RWPE2 (cell line): Measurements from ENCODE around the gene BORCS5.
"Not testable (repeated sequence)": the region's sequence is repeated elsewhere in the genome, so short reads cannot be mapped to it uniquely, and the experiment has no call there.

Source experiments
- ATAC-seq: fragments of 200-7000 bp; cut with Tn5 transposase; 3 replicates; pipeline ENCODE4 v1.9.1; 2021; ENCODE audit warnings: low read depth
- DNase-seq: peaks from one replicate; pipeline ENCODE4 v3.0.0-alpha.2; 2020; ENCODE audit warnings: low spot score
- H3K27ac ChIP-seq: fragments of 450-650 bp; 2 replicates; pipeline ENCODE4 v1.5.1; 2017; ENCODE audit warnings: mild to moderate bottlenecking; ENCODE audit not compliant: poor library complexity, severe bottlenecking
- H3K27me3 ChIP-seq: fragments of 250-450 bp; sonication (Bioruptor Pico); 2 replicates; pipeline ENCODE4 v1.5.1; 2021; ENCODE audit warnings: mild to moderate bottlenecking, moderate library complexity; ENCODE audit not compliant: insufficient read depth, poor library complexity, severe bottlenecking
- H3K36me3 ChIP-seq: fragments of 250-450 bp; sonication (Bioruptor Pico); 2 replicates; pipeline ENCODE4 v1.5.1; 2020; ENCODE audit warnings: low read depth, mild to moderate bottlenecking, moderate library complexity
- H3K4me1 ChIP-seq: fragments of 250-450 bp; sonication (Bioruptor Pico); 2 replicates; pipeline ENCODE4 v1.5.1; 2021; ENCODE audit warnings: mild to moderate bottlenecking, moderate library complexity; ENCODE audit not compliant: insufficient read depth, poor library complexity, severe bottlenecking
- H3K4me3 ChIP-seq: fragments of 250-450 bp; sonication (Bioruptor Pico); 2 replicates; pipeline ENCODE4 v1.5.1; 2021; ENCODE audit warnings: mild to moderate bottlenecking, moderate library complexity; ENCODE audit not compliant: severe bottlenecking
- H3K9me3 ChIP-seq: fragments of 250-450 bp; sonication (Bioruptor Pico); 2 replicates; pipeline ENCODE4 v1.5.1; 2021; ENCODE audit warnings: mild to moderate bottlenecking, moderate library complexity; ENCODE audit not compliant: severe bottlenecking
- TF ChIP-seq, protein P1 (sequence below): fragments of 450-650 bp; IDR thresholded peaks from one replicate; pipeline ENCODE4 v1.5.1; 2017; ENCODE audit warnings: mild to moderate bottlenecking, moderate library complexity; ENCODE audit not compliant: poor library complexity, severe bottlenecking

The BORCS5 gene

DNA sequence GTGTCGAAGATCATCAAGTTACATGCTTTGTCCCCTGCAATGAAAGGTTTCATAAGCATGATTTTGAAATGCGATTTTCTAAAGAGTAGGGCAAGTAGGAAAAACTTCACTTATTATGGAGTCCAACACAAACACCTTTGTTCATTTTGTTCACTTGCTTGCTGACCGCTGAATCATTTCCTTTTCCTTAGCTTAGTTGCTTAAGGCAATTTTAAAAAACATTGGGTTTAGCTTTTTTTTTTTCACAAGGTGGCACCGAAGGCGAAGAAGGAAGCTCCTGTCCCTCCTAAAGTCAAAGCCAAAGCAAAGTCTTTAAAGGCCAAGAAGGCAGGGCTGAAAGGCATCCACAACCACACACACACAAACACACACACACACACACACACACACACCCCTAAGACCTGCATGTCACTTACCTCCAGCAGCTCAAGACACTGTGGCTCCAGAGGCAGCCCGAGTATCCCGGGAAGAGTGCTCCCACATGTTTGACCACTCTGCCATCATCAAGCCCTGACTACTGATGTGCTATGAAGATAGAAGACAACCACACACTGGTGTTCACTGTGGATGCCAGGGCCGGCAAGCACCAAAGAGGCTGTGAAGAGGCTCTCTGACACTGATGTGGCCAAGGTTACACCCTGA is 18.2 kb upstream of the BORCS5 start:
- Histone ChIP-seq H3K27me3 (no peaks in the 10 kb centered on the region), H3K4me3 (no peak overlapping the region), H3K36me3 (no peaks in the 10 kb centered on the region), H3K9me3 (no peaks in the 10 kb centered on the region), H3K4me1 (peaks cover 12% of the 10 kb centered on the region), H3K27ac (peak overlapping the region; percentile 66)
- ATAC-seq, result no peak
- TF ChIP-seq, protein P1, sequence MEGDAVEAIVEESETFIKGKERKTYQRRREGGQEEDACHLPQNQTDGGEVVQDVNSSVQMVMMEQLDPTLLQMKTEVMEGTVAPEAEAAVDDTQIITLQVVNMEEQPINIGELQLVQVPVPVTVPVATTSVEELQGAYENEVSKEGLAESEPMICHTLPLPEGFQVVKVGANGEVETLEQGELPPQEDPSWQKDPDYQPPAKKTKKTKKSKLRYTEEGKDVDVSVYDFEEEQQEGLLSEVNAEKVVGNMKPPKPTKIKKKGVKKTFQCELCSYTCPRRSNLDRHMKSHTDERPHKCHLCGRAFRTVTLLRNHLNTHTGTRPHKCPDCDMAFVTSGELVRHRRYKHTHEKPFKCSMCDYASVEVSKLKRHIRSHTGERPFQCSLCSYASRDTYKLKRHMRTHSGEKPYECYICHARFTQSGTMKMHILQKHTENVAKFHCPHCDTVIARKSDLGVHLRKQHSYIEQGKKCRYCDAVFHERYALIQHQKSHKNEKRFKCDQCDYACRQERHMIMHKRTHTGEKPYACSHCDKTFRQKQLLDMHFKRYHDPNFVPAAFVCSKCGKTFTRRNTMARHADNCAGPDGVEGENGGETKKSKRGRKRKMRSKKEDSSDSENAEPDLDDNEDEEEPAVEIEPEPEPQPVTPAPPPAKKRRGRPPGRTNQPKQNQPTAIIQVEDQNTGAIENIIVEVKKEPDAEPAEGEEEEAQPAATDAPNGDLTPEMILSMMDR, result no peak
- no peak for DNase-seq

DNA sequence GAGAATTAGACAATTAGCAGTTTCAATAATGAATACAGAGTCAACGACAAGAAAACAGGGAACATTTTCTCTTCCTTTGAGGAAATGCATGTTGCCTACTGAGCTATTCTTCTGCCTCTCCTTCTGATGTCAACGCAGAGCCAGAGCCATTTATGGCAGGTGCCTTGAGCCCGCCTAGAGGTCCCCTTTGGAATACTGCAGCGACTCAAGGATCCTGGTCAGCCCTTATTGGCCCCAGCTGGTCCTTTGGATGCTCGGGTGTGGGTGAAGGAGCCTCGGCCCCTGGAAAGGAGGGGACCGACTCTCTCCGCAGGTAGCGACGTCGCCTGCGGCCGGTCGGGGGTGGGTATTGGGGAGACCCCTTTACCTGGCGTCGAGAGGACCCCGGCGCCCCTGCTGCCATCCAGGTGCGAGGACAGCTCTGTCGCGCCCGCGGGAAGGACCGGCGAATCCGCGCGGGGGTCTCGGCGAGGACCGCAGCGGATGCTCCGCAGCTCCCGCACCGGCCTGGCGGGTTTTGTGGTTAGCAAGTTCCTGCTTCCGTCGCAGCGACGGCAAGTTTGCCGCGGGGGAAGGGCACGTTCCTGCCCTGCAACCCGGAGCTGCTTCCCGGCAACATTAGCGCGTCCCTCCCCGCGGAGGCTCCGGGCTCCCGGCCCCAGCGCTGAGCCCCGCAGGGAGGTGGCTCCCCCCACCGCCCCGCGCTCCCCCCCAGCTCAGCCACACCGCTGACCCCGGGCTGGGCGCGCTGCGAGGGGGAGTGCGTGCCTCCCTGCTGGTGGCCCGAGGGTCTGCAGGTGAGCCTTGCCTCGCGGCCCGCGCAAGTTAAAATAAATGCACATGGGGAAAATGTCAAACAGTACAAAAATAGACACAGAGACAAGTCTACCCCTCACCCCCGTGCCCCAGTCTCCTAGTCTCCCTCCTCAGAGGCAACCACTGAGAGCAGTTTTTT is 6.9 kb upstream of the BORCS5 start, which contains the start of gene MANSC1:
Gene MANSC1, minus strand, starts transcription at position 532 of the 955 bp plus-strand sequence. CDS start 6,928 bp downstream, outside the sequence.
- H3K27ac ChIP-seq, result no peak within 1 kb of the TSS
- H3K4me3 ChIP-seq, result peak within 1 kb of the TSS; percentile 23
- H3K36me3 ChIP-seq, result no peaks in the 10 kb centered on the region
- DNase-seq (no peak), ATAC-seq (peak; percentile 53)
- peaks cover 5% of the 10 kb centered on the region for H3K4me1 ChIP-seq
- TF ChIP-seq, protein P1, result no peak
- no peaks in the 10 kb centered on the region for H3K9me3 ChIP-seq
- no peaks in the 10 kb centered on the region for H3K27me3 ChIP-seq

DNA sequence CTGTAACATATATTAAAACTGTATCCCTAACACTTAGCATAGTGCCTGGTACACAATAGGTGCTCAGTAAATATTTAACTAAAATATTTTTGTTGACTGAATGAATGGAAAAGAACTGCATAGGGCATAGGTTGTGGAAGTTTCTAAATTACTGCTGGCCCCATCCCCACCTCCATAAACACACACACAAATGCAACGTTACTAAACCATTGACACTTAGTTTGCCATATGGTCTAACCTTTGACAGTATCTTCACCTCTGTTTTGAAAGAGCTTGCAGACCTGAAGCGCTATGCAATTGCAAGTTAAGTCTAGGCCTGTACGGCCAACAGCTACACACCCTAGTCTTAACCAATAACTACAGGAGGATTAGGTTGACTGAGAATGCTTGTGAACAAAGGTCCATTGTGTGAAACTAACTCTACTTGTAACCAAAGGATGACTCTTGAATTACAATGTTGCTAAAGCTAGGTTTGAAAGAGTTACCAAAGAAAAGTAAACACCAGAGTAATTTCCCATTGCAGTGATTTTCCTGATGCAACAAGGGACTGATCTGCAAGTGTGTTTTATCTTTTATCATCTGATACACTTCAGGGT is 5.9 kb upstream of the BORCS5 start:
- Histone ChIP-seq H3K27ac (no peak overlapping the region), H3K27me3 (no peaks in the 10 kb centered on the region), H3K36me3 (no peaks in the 10 kb centered on the region), H3K4me3 (peak overlapping the region; percentile 23), H3K9me3 (no peaks in the 10 kb centered on the region), H3K4me1 (peaks cover 5% of the 10 kb centered on the region)
- DNase-seq (no peak), ATAC-seq (peak; percentile 86)
- TF ChIP-seq, protein P1, result no peak

DNA sequence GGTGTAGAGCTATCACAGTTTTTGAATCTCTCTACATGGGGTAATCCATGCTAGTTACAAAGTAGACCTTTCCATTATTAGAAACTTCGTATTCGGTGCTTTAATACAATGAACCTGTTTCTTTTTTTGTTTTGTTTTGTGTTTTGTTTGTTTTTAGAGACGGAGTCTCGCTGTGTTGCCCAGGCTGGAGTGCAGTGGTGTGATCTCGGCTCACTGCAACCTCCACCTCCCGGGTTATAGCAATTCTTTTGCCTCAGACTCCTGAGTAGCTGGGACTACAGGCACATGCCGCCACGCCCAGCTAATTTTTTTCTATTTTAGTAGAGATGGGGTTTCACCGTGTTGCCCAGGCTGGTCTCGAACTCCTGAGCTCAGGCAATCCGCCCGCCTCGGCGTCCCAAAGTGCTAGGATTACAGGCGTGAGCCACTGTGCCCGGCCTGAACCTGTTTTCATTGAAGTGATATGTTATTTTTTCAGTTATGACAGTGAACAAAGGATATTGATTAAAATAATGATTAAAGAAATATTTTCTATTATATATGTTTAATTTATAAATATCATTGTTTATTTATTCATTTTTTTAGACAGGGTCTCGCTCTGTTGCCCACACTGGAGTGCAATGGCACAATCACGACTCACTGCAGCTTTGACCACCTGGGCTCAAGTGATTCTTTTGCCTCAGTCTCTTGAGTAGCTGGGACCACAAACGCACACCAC is 5.3 kb upstream of the BORCS5 start:
- not testable (repeated sequence) for ATAC-seq, H3K4me3 ChIP-seq, H3K4me1 ChIP-seq, H3K27me3 ChIP-seq, H3K9me3 ChIP-seq, H3K27ac ChIP-seq, DNase-seq, H3K36me3 ChIP-seq

DNA sequence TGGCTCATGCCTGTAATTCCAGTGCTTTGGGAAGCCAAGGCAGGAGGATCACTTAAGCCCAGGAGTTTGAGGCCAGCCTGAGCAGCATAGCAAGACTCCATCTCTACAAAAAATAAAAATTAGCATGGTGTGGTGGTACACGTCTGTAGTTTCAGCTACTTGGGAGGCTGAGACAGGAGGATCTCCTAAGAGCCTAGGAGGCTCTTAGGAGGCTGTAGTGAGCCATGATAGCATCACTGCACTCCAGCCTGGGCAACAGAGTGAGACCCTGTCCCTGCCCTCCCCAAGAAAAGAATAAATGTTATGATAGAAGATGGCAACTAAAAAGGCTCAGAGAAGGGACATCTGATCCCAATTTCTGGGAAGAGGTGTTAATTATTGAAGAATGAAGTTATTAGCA is 3.6 kb upstream of the BORCS5 start:
- ATAC-seq (no peak), DNase-seq (no peak)
- Histone ChIP-seq H3K27ac (no peak overlapping the region), H3K9me3 (no peaks in the 10 kb centered on the region), H3K4me3 (no peak overlapping the region), H3K27me3 (no peaks in the 10 kb centered on the region), H3K4me1 (peaks cover 5% of the 10 kb centered on the region), H3K36me3 (no peaks in the 10 kb centered on the region)
- TF ChIP-seq, protein P1, result no peak
